NOMO-1 (cell line): Measurements from ENCODE around the gene JSRP1.
A peak's percentile ranks its signal among the peaks of the same experiment; 100 is the strongest.

Experiments
- DNase-seq, 2 experiments: peaks; one replicate each; lab custom pipeline; 2025; ENCODE audit not compliant: unreplicated experiment in 2 of 2; lab: John Stamatoyannopoulos, UW

JSRP1 gene

DNA sequence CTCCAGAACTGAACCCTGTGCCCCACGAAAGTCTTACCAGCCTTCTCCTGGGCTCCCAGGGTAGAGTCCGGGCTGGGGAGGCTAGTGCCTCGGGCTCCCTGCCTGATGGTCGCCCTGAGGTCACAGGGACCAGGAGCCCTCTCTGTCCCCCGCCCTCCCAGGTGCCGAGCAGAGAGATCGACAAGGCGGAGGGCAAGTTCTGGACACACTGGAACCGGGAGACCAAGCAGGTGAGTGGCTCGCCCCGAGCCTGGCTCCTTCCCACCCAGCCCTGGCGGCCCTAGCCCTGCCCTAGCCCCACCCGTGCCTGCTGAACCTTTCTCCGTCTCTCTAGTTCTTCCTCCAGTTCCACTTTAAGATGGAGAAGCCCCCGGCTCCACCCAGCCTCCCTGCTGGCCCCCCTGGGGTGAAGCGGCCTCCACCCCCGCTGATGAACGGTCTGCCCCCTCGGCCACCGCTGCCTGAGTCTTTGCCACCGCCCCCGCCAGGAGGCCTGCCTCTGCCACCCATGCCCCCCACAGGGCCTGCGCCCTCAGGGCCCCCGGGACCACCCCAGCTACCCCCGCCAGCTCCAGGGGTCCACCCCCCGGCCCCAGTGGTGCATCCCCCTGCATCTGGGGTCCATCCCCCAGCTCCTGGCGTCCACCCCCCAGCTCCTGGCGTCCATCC lies 8.7 kb downstream of the JSRP1 start:
- DNase-seq, result no peak

DNA sequence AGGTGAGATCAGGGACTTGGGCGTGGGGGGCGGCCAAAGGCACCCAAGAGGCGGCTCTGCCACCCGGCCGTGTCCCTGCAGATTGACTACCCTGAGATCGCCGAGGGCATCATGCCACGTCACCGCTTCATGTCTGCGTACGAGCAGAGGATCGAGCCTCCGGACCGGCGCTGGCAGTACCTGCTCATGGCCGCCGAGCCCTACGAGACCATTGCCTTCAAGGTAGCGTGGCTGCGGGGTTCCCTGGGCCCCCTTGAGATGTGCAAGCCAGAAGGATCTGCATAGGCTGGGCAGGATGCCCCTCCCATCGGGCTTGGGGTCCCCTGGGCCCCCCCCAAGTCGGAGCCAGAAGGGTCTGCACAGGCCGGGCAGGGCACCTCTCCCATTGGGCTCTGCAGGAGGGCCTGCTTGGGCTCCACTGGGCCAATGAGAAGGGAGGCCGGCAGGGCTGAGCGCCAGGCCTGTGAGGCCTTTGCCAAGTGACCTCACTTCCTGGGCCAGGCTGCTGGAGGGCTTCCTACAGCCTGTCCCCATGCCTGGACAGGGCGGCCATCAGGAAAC lies 9.3 kb downstream of the JSRP1 start:
- no peak for DNase-seq

DNA sequence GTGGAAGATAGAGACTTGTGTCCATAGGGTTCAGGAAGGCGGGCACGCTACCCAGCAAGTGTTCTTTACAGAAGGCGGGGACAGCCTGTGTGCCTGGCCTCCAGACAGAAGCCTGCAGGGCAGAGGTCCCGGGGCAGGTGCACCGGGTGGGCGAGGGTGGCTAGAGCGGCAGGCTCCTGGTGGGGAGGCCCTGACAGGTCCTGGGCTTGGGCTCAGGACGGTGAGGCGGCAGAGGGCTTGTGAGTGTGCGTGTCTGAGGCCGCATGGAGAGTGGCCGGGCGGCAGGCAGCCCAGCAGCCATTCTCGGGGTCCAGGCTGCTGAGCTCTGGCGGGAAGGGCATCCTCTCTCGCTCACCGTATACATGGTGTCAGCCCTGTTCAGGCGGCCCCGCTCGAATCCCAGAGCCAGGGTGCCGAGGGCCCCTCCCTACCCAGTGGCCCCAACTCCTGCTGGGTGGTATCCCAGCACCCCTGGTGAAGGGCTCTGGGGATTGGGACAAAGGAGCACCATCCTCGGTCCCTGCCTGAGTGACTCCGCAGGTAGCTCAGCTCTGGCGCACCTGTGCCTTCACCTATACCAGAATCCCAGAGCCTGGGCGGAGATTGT lies 10.1 kb downstream of the JSRP1 start:
- no peak for DNase-seq

DNA sequence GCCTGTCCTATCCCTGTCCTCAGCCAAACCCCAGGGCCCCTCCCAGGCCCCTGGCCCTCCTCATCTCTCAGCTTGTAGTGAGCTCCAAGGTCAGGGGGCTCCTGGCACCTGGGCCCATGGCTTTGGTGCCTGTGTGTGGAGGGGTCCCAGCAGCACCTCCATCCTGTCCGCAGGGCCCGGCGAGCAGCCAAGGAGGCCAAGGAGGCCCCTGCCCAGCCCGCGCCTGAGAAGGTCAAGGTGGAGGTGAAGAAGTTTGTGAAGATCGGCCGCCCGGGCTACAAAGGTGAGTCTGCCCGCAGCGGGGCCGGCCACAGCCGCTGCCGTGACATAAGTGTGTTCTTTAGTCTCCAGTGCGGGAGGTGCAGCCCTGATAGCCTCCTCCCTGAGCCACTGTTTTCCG lies 10.9 kb downstream of the JSRP1 start:
- DNase-seq, result no peak

DNA sequence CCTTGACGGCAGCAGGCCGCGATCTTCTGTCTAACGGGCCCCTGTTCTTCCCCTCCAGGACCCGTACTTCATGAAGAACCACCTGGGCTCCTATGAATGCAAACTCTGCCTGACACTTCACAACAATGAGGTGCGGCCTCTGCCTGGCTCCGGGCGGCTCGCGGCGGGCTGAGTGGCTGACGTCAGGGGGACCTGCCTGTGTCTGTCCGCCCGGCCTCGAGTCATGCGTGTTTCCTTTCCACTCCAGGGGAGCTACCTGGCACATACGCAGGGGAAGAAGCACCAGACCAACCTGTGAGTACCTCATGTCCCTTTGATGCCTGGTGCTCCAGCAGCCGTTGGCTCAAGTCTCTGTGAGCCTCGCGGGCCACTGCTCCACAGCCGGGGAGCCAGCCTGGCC lies 11.7 kb downstream of the JSRP1 start:
- DNase-seq, result no peak

DNA sequence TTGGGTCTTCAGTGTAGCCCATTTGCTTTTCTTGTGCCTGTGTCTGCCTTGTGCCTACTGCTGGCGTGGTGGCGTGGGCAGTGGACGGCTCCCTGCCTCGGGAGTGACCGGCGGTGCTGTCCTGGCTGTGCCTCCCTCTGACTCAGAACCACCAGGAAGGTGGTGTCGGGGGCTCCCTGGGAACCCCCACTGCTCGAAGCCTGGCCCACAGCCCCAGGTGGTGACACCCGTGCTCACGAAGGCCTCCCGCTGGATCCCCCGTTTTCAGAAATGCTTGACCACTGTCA lies 12.1 kb downstream of the JSRP1 start:
- no peak for DNase-seq

DNA sequence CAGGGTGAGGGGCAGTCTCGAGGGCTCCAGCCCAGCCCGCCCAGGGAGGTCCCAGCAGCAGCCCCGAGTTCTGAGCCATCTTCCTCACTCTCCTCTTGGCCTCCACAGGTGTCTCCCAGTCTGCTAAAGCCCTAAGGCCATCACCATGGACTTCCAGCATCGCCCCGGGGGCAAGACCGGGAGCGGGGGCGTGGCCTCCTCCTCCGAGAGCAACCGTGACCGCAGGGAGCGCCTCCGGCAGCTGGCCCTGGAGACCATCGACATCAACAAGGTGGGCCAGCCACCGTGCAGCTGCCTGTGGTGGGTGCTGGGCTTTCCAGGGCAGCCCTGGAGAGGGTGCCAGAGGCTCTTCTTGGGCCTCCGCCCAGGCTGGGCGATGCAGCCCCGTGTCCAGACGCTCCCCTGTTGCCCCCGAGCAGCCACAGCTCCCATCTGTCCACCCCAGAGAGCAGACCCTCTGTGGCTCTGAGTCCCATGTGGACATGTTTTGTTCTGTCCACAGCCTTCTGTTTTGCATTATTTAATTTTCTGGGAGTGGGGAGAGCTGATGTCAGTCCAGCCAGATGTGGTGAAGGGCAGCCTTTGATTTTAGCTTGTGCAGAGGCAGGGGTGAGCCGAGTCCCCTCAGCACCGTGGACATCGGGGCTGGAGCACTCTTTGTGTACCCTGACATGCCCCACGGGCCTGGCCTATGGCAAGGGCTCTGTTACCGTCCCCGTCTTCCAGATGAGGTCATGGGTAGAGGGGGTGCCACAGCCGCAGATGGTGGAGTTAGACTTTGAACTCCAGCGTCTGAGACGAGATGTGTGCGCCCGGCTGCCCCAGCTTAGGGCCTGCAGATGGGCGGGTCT lies 12.7 kb downstream of the JSRP1 start:
- DNase-seq, result no peak

DNA sequence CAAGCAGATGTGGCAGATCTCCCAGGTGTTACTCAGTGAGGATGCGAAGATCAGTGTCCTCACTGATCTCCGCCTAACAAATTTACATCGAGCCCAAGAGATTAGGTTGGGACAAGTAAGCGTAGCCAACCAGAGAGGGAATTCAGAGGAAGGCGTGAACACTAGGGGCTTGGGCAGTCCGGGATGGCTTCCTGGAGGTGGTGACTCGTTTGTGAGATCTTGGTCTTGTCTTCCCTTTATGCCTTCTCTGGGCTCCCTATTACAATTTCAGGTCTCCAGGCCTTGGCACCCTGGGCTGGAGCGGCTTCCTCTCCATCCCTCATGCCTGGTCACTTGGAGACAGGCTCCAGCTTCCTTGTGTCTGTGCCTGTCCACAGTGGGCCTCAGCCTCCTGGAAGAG lies 13.4 kb downstream of the JSRP1 start:
- DNase-seq, result no peak

DNA sequence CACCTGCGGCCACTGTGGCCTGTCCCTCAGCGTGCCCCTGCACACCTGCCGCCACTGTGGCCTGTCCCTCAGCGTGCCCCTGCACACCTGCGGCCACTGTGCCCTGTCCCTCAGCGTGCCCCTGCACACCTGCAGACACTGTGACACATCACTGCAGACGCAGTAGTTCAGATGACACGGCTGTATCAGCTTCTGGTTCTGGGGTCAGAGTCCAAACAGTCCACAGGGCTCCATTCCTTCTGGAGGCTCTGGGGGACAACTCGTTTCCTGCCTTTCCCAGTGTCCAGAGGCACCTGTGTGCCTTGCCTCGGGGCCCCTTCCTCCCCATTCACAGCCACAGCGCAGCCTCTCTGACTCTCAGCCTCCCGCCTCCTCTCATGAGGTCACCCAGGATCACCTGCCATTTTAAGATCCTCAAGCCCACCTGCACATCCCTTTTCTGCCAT lies 14.1 kb downstream of the JSRP1 start:
- DNase-seq, result no peak

DNA sequence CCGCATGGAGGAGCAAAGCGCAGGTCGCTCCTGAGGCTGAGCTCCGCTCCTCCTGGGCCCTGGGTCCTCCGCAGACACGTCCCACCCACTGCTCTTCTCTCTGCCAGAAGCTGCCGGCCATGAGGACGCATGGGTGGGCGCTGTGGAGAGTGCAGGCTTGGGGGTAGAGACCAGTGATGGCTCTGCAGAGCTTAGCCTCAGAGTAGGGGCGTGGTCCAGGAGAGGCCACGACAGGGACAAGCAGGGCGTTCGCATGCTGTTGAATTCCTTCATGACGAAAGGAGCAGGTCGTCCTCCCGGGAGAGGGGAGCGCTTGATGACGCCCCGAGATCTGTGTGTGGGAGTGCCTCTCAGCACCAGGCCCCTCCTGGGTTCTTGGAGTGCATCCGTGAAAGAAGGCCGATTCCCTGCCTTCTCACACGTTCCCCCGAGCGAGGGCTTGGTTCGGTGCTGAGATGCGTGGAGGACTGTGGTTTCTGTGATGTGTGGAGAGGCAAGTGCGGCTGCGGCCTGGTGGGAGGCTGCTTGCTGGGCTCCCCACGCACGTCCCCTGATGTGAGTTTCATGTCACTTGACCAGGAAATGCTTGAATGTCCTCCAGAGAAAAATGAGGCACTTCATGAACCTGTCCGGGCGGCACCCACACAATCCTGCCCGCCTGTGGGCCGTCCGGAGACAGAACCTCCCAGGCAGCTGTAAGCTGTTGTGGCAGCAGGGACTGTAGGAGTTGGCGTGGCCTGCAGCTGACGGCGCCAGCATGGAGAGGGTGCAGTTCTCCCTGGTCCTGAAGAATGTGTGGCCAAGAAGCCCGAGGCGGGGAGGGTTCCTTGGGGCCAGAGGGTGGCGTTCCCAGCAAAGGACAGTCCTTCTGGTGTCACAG lies 15.1 kb downstream of the JSRP1 start:
- no peak for DNase-seq

DNA sequence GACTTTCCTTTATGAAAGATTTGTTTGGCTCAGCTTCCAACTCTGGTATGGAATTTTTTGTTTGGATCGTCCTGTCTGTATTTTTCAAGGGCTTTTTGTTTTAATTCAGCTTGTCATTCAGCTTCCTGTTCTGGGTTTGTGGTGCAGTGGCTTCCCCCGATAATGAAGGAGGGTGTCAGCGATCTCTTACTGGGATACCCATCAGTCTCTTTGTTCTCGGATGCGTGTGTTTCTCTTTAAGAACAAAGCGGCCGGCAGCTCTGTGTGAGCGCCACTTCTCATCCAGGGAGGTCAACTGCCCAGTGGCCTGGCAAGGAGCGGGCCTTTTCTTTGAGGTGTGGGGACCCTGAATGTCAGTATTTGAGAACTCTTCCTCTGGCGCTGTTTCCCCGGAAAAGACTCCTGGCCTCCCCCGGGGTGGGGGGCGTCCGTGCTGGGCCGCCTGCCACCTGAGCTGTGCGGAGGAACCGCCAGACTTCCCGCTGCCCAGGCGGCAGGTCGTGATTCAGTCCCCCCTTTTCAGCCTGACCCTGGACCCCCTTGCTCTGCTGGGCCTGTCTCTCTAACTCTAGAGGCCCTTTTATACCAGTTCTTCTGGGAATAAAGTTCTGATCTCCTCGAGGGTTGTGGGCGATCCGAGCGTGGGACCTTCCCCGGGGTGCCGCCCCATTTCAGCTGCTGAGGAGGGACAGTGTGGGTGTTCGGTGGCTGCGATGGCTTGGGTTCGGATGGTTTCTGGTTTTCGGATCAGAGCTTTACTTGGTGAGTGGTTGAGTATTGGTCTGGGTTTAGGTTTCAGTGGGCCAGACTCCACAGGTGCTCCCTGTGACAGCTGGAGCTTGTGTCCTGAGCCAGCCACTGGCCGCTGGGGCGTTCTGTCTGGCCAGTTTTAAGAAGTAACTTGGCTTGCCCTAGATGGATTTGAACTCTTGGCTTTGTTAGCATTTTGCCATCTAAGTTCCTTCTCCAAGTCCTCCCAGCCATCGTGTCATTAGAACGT lies 16.1 kb downstream of the JSRP1 start:
- no peak for DNase-seq

DNA sequence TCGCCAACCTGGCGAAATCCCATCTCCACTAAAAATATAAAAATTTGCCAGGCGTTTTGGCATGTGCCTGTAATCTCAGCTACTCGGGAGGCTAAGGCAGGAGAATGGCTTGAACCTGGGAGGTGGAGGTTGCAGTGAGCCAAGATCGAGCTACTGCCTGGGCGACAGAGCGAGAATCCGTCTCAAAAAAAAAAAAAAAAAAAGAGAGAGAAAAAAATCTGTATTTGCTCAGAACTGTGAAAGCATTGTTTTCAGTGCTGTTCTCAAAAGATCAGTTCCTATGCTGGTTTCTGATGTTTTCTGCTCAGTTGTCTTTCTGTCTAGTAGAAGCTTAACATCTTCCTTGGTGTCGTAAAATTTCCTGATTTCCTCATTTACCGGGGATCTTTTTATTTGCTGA lies 17.0 kb downstream of the JSRP1 start:
- no peak for DNase-seq

DNA sequence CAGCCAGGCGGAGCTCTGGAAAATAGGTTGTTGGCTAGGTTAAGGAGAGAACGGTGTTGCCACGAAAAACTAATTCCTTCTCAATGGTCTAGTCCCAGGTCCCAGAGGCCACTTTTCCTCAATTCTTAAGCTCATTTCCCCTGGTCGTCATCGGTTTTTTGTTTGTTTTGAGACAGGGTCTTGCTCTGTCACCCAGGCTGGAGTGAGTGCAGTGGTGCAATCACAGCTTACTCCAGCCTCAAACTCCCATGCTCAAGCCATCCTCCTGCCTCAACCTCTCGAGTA lies 18.4 kb downstream of the JSRP1 start:
- DNase-seq, result no peak

DNA sequence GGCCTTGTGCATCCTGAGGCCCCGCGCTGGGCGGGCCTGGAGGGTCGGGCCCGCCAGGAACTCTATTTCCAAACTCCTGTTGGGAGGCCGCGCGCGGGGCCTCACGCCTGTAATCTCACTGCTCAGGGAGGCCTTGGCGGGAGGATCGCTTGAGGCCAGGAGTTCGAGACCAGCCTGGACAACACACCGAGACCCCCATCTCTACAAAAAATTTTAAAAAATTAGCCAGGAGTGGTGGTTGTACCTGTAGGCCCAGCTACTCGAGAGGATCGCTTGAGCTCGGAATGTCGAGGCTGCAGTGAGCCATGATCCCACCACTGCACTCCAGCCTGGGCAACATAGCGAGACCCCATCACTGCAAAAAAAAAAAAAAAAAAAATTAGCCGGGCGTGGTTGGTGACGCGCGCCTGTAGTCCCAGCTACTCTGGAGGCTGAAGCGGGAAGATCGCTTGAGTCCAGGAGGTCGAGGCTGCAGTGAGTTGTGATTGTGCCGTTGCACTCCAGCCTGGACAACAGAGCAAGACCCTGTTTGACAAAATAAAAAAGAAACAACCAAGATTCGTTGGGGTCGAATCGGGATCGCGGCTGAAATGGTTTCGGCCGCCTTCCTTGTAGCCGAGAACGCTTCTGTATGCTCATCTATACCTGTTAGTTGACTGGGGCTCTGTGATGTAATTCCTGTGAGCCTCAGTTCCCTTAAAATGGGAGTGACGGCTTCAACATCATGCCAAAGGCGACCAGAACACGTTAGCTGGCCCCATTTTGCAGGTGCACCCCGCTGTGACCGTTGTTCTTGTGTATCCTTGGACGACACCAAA lies 19.0 kb downstream of the JSRP1 start:
- DNase-seq, result no peak

DNA sequence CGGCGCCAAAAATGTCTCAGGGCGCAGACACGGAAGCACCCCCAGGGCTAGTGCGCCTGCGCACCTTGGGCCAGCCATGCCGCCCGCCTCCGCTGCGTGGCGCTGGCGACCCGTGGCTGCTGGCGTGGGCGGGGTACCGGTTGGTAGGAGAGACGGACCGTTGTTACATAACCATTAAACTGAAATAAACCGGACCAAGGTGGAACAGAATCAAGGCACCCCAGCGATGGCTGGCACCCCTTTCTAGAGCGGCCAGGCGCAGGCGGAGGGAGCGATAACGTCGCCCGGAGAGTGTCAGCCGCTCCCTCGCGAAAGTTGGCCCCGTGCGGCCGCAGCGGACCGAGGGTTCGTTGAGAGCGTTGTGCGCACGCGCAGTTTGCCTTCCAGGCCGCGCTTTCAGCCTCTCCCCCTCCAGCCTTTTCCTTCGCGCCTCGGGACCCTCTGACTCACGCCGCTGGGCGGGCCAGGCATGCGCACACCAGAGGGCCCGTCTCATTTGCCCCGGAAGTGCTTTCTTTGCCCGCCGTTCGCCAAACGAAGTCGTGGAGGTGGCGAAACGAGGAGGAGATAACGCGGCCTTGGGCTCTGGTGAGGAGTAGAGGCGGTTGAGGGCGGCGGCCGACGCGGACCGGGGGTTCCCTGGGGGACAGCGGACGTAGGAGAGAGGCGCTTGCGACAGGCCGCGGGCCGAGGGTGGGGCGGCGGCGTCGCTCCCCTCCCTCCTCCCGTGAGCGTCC lies 19.7 kb downstream of the JSRP1 start, which contains the start of the genes PLEKHJ1 and SF3A2:
Gene PLEKHJ1, minus strand, starts transcription at position 16 of the 737 bp plus-strand sequence. CDS start 81 bp downstream, outside the sequence.
Gene SF3A2, plus strand, starts transcription at position 511 of the 737 bp plus-strand sequence. CDS start 6,595 bp downstream, outside the sequence.
- peak; percentile 95 to 99 for DNase-seq

DNA sequence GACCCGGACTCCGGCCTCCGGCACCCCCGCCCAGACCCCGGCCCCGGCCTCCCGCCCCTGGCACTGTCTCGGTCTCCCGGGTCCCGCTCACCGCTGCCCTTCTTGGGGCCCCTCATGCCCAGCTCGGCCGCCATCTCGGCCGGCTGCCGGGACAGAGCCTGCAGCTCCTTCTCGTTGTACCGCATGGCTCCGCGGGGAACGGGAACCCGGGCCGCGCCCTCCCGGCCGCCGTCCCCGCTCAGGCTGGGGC lies 20.2 kb downstream of the JSRP1 start:
- no peak for DNase-seq

DNA sequence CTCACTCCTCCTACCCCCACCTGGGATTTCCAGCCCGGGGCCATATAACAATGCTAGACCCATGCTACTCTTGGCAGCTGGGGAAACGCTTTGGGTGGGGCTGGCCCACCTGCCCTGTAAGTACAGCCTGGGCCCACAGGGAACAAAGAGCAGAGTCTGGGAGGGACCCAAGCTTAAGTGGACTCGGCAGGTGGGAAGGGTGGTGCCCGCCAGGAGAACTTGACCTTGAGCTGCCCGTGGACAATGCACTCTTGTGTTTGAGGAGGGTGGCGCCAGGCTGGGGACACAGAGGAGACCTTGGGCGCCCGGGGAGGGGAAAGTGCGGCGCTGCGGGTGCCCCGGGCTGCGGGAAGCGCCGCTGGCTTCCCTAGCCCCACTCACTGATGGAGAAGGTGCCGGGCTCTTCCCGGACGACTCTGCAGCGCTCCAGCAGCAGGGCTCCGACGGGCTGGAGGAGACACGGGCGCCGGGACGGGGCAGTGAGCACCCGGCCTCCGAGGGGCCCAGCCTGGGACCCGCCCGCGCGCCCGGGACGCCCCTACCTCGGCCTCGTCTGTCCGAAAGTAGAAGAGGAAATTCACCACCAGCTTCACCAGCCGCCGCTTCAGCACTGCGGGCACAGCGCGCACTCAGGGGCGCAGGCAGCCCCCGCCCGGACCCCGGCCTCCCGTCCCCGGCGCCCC lies 20.7 kb downstream of the JSRP1 start:
- DNase-seq, result no peak

DNA sequence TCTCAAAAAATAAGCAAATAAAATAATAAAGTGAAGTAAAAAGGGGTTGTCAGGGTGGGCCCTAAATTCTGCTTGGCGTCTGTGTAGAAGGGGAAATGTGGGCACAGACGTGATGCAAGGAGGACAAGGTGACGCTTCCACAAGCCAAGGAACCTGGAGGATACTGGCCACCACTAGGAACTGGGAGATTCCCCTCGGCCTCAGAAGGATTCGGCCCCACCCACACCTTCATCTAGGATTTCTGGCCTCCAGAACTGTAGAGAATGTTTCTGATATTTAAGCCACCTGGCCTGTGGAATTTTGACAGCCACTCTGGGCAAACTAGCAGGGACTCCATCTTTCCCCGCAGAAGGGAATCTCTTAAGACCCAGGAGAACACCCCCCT lies 21.2 kb downstream of the JSRP1 start:
- no peak for DNase-seq
